Fibroblast of skin of left quadriceps (primary cell): ENCODE data around the gene MFGE8.

Experiments
- DNase-seq, 2 experiments: peaks; one replicate each; pipeline ENCODE4 v3.0.0-alpha.2; 2013; ENCODE audit warnings: low read depth in 2 of 2

MFGE8 gene

DNA sequence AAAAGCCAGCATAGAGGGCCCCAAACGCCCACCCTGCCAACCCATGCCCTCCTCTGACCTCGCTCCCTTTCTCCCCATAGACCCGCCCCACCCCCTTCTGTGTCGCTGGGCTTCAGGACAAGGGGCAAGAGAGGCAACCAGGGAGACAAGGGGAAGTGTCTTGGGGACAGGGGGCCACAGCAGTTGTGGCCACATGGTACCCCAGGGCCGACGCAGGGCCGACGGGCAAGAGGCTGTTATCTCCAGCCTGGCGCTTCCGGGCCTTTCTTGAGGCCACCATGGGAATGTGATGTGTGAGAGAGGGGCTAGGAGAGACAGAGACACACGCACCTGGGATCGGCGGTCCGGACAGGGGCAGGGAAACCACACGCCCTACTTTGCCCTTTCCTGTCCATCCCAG is 14.4 kb downstream of the MFGE8 start:
- no peak for DNase-seq

DNA sequence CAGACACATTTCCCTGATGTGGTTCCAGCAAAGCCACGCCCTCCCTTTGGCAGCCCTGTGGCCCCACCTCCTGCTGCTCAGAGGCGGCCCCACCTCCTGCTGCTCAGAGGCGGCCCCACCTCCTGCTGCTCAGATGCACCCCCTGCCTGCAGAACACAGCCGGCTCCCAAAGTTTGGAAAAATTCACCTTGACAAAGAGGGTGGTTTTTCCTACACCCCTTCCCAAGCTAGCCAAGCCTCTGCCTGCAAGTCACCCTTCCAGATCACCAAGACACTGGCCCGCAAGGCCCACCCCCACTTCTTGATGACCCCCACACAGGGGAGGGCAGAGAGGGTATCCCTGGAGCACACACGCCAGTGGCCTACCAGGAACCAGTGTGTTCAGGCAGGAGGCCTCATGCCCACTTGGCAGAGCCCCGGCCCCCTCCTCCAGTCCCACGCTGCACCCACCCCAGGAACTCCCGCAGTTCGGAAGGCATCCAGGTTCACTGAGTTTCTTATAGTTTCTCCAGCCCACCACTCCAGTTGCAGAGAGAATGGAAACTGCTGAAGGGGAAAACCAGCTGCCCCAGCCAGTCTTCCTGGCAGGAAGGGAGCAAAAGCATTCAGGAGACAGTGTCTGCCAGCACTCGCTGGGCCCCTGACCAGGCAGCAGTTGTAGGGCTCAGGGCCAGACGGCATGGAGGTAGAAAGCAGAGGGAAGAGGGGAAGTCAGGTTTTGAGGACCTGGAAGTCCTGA is 15.6 kb downstream of the MFGE8 start:
- peak in 1 of 2 experiments; percentile 50 for DNase-seq

DNA sequence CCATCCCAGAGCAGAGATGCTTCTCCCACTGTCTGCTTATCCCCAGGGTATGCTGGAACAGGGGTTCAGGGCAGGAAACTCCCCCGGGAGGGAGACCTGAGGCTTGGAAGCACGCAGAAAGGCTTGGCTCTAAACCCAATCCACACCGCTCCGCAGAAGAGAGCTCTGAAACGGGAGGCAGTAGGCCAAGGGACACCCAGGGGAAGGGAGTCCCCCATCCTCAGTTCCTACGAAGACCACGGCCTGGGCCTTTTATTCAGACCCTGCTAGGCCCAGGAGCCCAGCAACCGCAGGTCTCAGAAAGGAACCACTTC is 16.1 kb downstream of the MFGE8 start:
- no peak for DNase-seq

DNA sequence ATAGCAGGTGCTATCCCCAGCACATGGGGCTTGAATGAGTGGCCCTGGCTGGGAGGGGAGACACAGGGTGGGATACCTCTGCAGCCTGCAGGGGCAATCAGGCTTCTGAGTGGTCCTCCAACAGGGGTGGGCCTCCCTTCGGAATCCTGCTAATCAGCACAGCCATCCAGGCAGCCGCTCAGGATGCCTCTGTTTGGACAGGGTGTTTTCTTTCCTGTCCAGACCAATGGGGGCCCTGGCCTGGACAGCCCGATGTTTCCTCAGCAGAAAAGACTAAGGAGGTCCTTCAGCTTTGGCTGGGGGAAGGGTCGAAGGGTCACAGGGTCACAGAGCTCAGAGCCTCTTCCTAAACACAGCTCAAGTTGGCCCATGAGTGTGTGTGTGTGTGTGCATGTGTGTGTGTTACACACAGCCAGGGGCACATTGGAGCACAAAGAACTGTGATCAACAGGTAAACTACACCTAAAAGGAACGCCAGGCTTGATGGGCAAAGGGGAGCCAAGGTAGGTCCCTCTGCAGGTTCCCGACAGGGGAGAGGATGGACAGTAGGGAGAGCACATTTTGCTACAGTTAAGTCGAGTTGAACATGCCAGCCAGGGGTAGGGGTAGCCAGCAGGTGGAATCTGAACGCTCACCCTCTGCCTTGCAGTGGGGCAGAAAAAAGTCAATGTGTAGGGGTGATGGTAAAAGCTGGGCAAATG is 16.7 kb downstream of the MFGE8 start:
- no peak for DNase-seq

DNA sequence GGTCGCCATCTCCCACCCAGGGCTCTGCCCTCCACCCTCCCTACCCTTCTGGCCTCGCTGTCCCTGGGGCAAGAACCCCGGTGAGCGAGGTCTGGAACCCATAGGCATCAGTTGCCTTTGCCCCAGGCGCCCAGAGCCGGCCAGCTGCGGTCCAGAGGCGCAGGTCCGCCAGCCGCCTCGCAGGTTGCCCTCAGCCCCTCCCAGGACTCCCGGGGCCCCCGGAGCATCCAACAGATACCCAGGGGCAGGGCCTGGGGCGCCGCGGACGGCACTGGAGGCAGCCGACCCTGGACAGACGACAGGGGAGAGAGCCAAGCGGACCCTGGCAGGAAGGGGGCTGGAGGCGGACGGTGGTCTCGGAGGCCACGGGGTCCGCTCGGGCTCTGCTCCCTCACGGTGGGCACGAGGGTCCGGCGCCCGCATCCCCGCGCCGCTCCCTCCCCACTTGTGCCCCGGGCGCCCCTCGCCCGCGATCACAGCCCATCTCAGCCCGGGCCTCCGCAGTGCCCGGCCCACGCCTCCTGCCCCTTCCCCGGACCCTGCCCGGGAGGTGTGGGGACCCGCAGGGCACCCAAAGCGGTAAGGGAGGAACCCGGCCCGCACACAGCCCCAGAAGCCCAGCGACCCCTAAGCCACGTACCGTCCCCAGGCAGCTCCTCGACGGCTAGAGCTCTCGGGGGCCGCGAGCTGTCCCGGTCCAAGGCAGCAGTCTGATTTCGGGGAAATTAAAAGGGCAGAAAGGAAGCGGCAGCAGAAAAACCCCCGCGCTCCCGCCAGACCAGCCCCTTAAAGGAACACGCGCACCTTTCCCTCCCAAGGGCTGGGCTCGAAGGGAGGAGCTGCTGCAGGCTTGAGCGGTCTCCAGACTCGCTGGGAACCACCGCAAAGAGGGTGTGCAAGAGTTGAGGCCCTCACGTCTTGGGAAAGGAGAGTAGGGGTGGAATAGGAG is 18.1 kb downstream of the MFGE8 start, which contains the start of gene HAPLN3:
Gene HAPLN3, minus strand, starts transcription at position 726 of the 949 bp plus-strand sequence. CDS start 8,246 bp downstream, outside the sequence.
- DNase-seq: no peak

DNA sequence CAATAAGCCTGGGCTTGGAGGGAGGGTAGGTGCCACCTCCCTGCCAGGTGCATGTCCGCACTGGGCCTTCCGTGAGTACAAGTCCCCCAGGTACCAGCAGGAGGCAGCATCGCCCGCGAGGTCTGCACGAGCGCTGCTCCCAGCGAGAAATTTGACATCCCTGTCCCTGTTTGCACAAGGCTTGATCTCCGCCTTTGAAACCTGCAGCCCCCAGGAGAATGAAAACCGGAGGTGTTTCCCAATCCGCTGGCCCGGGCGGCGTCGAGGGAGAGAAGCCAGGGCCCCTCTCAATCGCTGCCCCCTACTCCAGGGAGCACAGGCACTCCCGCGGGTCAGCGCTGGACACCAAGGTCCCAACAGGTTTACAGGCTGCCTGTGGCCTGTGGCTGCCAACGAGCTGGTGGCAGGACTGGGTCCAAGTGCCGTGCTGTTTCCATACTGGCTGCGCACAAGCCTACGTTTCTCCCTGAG is 18.8 kb downstream of the MFGE8 start:
- DNase-seq: no peak

DNA sequence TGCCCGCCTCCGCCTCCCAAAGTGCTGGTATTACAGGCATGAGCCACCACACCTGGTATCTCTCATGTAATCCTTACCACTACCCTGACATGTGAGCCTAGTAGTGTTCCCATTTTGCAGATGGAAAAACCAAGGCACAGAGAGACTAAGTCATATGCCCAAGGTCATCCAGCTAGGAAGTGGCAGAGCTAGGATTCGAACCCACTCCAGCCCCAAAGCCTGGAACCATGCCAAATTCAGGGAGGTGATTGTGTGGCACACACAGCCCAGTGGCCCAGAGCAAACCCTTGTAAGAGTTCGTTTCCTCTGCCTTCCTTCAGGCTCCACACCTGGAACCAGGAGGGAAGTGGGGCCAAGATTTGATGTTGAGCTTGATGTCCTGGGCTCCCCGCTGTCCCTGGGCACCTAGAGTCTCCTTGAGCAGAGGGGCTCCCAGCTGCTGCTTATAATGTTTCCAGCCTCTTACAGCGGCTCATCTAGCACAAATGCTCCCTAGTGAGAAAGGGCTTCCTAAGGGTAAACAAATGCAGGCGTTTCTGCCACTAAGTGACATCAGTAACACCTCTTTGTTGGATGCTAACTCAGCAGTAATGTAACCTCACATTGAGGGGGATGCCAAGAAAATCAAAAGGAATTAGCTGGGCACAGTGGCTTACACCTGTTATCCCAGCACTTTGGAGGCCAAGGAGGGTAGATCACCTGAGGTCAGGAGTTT is 21.5 kb downstream of the MFGE8 start:
- DNase-seq: no peak

DNA sequence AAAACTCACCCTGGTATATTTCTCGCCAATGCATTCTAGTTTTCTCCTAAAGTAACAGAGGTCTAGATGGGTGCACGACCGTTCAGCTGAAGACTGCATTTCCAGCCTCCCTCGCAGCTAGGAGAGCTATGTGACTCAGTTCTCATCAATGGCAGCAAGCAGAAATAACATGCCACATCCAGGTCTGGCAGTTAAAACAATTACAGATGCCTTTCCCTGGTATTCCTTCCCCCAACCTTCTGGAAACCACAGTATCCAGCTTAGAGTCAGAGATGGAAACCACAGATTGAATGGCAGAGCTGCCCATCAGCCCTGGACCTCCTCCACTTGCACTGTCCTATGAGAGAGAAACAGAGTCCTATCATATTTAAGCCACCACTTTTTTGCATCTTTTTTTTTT is 22.7 kb downstream of the MFGE8 start:
- DNase-seq: no peak

DNA sequence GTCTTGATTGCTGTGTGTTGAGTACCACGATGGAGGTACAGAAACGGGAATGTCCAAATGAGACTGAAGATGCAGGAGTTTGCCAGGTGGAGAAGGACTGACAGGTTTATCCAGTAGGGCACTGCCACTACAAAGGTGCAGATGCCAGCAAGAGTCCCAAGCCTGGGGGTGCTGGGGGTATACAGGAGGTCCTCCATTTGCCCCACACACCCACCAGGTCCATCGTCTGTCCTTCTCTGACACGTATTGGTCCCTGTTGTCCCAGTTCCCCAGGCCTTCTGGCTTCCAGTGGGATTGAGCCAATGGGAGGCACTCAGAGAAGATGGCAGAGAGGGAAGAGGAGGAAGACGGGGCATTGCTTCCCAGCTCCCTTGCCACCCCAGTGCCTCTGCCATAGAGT is 24.5 kb downstream of the MFGE8 start:
- no peak for DNase-seq

DNA sequence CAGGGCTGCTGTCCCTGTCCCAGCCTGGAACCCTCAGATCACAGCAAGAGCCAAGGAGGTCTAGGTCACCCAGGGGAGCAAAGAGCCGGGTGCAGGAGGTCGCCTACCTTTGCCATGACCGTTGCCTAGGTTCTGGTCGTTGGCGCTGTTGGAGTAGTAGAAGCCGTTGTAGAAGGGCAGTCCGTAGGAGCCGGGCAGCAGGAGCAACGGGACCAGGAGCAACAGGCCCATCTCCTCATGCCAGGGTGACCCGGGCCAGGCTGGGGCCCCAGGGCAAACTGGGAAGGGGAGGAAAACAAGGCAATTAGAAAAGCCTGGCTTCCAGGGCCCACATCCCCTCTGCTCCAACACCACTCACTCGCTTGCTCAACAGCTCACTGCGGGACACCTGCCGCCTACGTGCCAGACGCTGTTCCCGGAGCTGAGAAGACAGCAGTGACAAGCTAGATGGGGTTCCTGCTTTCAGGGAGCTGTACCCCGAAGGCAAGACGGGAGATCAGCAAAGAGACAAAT is 26.1 kb downstream of the MFGE8 start:
- no peak for DNase-seq

DNA sequence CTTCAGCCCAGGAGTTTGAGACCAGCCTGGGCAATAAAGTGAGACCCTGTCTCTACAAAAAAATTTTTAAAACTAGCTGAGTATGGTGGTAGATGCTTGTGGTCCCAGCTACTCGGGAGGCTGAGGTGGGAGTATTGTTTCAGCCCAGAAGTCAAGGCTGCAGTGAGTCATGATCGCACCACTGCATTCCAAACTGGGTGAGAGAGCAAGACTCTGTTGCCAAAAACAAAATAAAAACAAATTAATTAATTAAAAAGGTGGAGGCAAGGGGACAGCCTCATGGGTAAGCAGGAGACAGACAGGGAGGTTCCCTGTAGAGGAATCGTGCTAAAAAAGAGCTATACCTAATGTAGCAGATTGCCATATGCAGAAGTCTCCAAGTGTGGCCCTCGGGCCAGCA is 30.4 kb downstream of the MFGE8 start:
- DNase-seq: no peak

DNA sequence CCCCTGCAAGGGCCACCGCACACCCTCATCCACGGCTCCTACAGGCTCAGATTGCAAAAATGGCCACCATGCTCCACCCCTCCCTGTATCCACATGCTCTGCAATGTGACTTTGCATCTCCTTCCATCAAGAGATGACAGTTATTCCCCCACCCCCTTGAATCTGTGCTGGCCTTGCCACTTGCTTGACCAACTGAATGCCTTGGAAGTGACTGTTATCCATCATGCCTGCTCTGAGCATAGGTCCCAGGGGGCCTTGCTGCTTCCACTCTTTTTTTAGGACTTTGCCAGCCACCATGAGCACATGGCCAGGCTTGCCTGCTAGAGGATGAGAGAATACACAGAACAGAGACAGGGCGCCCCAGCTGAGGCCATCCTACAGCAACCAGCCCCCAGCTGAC is 31.4 kb downstream of the MFGE8 start:
- DNase-seq: no peak

DNA sequence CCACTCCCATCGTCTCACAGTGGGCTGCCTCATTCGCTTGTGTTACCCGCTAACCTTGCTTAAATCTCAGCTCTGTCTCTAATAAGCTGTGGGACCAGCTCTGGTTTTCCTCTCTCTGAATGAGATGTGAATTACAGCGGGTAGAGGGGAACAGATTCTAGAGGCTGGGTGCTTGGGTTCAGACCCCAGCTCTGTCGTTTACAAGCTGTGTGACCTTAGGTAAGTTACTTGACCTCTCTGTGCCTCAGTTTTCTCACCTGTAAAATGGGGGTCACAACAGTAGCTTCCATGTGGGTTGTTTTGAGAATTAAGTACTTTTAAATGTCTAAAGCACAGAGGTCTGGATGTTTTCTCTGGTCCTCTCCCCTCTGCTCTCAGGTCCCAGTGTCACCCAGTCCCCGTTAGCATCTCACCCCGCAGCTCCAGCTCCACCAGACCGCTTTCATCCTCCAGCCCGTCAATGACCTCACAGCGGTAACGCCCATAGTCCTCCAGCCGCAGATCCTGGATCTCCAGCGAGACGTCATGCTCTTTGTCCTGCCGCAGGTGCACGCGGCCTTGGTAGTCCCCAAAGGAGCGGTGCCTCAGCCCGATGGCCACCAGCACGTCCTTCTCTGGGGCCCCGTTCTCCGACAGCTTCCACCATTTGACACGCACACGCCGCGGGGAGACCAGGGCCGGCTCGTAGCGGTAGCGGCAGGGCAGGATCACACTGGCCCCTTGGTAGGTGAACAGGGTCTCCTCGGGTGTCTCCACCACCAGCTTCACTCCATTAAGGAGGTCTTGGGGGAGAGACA is 32.0 kb downstream of the MFGE8 start:
- DNase-seq: no peak

DNA sequence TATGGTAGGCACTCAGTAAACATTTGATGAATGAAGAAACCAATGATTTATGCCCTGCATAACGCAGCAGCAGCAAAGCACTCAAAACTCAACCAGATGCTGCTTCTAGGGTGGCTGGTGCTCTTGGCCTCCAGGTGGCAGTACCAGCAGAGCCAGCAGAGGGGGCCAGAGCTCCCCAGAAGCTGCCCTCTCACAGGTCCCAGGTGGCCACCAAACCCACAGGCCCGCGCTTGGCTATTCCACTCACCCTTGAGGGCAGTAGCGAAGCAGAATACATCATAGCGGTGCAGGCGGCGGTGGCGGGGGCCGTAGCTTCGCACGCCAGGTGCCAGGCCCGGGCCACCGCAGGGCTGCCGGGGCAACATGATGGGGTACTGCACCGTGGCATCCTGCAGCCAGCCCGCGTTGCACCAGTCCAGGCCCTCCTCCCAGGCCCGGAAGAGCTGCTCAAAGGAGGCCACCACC is 34.4 kb downstream of the MFGE8 start:
- DNase-seq: peak in 1 of 2 experiments; percentile 34

DNA sequence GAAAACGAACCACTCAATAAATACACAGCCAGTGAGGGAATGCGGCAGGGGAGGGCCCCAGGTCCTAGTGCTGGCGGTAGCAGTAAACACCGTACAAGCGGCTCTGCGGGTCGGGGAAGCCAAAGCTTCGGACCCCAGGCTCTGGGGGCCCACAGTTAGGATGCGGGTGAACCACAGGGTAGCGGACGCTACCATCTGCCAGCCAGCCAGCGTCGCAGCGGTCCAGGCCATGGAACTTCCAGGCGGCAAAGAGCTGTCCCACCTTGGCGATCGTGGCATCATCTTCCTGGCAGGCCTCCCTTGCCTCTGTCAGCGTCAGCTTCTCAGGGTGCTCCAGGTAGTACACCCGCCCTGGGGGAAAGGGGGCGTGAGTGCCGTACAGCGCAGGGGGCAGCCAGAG is 35.3 kb downstream of the MFGE8 start:
- DNase-seq: no peak

DNA sequence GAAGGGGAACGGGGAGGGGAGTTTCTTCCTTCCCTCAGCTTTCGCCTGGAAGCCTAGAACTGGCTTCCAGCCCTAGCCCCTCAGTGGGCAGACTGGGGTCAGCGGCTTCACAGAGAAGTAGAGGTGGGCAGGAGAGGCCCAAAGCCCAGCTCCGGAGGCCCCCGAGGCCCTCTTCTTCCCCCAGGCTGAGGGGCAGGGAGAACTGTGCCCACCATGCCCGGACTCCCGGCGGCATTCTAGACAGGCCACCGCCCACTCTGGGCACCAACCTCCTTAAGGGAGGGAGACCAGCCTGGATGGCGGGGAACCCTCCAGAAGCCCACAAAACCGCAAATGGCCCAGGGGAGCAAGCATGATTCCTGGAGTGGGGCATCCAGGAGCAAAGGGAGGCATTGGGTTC is 35.8 kb downstream of the MFGE8 start:
- DNase-seq: no peak

DNA sequence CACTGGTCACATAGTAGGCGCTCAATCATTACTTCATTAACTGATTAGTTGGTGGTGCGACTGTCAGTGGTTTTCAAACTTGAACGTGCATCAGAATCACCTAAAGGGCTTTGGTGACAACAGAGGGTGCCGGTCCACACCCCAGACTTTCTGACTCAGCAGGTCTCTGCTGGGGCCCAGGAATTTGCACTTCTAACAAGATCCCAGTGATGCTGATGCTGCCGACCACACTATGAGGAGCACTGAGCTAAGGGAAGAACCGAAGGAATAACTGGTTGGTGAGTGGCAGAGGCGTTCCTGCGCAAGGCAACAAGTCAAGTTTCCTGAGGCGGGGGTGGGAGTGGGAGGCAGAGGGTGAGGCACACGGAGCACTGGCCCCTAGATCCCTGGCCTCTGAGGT is 36.6 kb downstream of the MFGE8 start:
- no peak for DNase-seq

DNA sequence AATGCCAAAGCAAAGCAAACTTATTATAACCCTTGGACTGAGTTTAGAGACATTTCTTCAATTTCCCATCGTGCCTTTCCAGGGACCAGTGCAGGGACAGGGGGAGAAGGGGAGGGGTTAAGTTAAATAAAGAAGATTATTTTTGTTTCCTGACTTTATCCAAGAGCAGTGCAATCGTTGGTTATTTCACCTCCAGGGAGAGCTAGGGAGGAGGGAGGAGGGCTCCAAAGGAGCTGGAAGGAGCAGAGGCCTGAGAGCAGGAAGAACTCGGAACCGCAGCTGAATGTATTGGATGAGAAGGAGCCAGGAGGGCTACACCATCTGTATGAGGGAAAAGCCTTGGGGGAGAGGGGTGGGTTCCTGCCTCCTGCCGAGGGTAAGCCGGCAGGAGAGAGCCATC is 38.5 kb downstream of the MFGE8 start:
- DNase-seq: no peak

DNA sequence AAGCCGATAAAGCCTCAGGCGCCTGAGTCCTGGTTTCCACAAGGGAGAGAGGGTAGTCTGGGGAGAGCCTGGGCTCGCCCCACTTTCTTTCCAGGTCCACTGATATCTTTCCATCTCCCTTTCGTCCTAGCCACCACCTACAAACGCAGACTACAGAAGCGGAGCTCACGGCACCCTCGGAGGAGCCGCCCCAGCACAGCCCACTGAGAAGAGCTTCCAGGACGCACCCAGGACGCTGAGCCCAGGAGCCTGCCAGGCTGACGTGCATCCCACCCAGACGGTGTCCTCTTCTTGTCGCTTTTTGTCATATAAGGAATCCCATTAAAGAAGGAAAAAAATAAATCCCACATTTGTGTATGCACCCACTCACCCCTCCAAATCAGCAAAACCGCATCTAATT is 38.9 kb downstream of the MFGE8 start:
- DNase-seq: no peak

DNA sequence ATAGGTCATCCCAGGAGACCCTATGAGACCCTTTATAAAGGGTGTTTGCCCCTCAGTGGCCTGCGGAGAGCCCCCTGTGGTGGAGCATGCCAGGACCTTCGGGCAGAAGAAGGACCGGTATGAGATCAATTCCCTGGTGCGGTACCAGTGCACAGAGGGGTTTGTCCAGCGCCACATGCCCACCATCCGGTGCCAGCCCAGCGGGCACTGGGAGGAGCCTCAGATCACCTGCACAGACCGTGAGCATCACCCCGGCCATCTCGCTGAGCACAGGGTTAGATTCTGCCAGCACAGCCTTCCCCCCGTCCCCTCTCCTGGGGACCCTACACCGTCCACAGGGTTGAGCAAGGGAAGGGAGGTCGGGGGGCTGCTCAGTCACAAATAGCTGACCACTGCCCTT is 39.4 kb downstream of the MFGE8 start:
- no peak for DNase-seq

DNA sequence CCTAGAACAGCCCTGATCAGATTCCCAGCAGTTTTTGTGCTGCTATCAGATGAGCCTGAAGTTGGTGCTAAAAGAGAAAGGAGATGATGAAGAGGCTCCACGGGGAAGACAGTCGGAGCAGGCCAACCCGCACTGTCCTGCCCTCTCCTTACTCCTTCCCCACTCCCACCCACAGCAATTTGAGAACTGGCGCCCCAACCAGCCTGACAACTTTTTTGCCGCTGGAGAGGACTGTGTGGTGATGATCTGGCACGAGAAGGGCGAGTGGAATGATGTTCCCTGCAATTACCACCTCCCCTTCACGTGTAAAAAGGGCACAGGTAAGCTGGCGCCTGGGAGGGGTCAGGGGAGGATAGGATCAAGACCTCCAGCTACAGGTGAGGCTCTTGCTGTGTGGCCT is 40.5 kb downstream of the MFGE8 start:
- no peak for DNase-seq
